Activated CD4-positive, alpha-beta T cell treated with anti-CD3 and anti-CD28 coated beads, Interleukin-2, amount 50 U/mL, for 48 hours (primary cell): ENCODE measurements around the gene MRPS23.
A peak's percentile ranks its signal among the peaks of the same experiment; 100 is the strongest.

Experiments used
- DNase-seq, 2 experiments: peaks; one replicate each; pipeline ENCODE4 v3.0.0-alpha.2; 2020

MRPS23 gene

DNA sequence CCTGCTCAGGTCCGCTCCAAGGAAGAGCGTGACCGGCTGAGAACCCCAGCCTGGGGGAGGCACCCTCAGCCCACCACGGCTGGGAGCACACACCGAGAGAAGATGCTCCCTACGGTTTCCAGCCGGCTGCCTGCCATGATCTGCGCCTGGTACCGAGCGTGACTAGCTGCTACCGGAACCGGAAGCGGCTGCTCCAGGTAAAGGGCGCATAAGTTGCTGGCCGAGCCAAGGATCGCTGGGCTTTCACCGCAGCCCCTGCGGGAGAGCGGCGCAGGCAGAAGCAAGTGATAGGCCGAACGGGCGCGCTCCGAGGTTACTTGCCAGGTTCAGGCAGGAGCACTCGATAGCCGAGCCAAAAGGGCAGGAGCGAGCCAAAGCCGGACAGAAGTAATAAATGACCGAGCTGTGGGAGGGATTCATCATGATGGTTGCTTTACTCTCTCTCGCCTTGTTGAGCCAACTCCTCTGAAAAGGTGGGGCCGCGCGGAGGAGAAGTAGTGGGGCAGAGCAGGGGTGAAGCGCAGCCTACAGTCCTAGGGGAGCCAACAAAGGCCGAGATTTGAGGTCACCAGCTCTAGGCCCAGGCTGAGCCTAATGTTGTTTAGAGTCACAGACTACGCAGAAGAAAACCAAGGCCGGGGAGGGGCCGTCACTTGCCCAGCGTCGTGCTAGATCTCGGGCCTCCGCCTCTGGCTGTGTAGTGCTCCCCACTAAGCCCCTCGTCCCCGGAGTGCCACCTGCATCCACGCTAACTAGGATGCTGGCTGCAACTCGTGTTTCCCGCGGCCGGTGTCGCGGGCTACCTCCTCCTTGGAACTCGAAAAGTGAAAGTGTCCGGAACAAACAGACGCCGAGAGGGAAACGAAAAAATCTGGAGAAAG, at the start of gene MRPS23:
TSS of gene MRPS23 (minus strand) at position 171 of the 881 bp plus-strand sequence. CDS start at position 137, 34 bp downstream.
- peak; percentile 96 to 97 for DNase-seq

DNA sequence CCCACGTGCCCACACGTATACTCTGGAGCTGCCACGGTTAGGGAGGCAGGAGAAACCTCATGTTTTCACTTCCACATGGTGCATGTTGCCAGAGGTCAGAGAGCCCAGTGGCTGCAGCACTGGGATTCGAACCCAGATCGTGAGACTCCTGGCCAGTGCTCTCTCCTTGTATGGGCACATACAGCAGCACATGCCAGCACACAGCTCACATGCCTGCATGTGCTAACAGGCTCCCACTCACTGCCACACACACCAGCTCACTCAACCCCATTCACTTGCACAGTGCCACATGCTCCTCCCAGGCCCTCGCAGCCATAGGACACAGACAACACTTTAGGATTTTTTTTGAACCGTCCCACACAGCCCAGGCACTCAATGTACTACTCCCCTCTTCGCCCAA, 49.5 kb upstream of the MRPS23 start:
- DNase-seq: no peak

DNA sequence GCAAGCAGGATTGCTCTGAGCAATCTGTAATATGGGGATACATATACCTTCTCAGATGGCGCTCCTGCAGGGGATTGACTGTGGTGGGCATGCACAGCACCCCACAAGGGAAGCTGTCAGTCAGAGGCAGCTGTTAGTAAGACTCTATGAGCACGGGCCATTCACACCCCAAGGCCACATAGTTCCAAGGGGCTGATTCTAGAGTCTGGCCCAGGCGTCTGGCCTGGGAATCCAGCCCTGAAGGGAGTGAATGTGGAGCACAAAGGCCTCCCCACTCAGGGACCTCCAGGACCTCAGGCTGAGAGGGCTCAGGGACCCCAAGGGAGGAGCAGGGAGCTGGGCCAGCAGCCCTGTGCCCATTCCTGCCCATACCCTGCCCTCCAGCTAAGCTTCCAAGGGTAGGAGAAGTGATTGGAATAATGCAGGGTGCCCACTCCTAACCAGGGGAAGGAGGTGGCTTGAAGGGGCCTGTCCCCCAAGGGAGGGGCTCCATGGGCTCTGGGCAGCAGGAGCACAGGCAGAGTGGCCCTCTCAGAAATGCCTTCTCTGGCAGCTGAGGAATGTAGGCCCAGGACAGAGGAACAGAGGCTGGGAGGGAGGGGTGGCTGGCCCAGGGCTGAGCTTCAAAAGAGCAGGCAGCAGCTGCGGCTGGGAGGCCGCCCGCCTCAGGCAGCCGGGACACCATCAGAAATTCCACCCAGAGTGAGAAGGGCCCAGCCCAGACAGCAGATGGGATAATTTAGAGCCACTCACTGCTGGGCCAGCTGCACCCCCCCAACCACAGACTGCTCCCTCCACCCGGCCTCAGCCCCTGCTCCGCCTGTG, 48.9 kb upstream of the MRPS23 start:
- DNase-seq: no peak

DNA sequence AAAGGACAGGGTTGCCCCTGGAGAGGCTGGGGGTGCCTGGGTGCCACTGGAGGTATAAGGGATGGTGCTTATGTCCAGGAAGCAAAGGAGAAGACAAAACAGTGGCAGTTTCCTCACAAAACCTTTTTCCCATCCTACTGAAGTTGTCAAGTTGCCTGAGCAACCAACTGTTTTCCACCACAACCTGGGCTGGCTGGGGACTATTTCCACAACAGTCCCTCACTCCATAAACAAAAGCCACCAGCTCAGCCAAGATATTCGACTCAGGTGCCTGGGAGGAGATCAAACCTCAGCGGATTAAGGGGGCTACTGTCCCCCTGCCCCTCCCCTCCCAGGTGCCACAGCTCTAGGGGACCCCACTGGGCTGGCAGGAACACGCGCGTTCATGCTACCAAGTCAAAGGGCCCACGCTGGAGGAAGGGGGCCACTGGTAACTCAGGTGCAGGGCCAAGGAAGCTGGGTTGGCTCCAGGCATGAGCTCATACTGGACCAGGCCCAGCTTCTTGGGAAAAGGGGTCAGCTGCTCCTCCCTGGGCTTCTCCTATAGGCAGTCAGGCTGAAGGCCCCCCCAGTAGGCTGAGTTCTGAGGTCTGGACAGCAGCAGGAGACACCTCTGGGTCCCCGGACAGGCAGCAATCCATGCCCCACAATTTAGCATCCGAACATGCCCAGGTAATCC, 45.7 kb upstream of the MRPS23 start:
- no peak for DNase-seq

DNA sequence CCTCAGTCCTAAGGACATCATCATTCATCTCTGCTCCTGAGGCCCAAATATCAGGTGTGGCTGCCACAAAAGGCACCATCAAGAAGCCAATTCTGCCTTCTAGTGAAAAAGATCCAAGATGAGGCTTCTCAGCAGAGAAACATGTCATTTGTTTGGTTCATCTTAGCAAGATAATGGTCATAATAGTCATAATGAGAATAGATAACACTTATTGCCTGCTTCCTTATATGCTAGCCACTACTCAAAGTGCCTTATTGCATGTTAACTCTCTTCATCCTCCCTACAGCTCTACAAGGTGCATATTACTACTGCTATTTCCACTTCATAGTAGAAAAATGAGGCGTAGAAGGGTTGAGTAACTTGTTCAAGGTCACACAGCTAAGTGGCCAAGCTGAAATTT, 45.0 kb upstream of the MRPS23 start:
- DNase-seq: no peak

DNA sequence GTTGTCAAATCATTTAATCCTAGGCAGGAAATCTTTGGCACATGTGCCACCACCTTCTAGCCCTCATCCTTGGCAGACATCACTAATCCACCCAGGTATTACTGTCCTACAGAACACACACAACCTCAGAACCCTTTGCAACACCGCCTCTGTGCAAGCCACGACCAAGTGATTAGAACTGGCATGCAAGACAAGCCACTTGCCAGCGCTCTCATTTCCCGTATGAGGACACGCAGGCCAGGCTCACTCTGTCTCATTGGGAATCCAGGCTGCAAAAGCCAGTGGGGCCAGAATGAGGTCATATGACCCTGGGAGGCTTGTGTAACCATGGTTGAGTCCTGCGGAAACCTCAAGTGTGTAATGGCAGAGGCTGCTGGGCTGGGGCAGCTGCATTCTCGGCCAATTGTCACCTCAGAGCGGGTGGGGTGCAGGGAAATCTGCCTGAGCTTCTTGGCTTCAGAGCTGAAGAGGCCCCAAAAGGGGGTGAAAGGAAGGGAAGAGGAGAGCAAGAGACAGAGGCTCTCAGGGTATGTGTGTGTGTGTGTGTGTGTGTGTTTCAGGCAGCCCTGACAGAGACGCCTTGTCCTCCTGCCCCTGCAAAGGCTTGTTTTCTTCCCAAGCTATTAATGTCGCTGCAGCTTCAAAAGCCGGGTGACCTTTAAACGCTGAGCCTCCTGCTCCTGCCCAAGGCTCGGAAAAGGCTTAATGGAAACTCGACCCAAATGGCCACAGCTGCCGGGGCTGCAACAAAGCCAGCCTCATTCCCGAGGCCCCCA, 43.2 kb upstream of the MRPS23 start:
- no peak for DNase-seq

DNA sequence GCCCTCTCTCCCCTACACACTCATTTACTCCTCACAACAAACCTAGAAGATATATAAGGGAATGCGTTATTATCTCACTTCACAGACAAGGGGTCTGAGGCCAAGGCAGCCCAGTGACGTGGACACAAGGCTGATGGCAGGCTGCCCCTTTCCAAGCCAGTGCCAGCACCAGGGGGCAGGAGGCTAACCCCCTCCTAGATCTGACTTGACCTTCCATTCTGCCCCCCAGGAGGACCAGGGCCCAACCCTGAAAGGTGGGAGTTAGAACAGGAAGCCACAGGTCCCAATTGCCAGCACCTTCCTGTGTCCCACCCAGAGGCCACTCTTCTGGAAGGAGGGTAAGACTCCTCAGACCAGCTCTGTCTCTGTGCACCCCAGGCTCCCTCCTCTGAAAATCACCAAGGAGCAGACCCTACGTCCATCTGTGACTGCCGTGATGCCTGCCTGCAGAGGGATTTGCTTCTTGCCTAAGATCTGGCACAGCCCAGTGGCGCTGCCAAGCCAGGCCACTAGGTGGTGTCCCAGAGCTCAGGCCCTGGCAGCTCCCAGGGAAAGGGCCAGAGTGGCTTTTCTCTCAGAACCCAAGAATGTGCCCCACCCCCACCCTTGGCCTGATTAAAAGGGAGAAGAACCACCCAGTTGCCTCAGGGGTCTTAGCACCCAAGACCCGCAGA, 42.4 kb upstream of the MRPS23 start:
- peak; percentile 87 to 89 for DNase-seq

DNA sequence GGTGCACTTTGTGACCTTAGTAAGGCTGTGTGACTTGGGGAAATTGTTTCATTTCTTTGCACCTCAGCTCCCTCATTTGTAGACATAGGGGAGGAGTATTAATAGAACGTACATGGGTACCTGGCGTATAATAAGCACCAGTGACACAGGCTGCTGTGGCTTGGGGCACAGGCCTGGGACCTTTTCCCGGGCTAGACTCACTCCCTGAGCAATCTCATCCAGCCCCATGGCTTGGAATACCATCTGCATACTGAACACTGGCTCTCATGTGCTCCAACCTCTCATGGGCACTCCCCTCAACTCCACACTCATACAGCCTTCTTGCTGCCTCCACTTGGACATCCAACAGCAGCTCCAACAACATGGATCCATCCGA, 41.0 kb upstream of the MRPS23 start:
- DNase-seq: no peak

DNA sequence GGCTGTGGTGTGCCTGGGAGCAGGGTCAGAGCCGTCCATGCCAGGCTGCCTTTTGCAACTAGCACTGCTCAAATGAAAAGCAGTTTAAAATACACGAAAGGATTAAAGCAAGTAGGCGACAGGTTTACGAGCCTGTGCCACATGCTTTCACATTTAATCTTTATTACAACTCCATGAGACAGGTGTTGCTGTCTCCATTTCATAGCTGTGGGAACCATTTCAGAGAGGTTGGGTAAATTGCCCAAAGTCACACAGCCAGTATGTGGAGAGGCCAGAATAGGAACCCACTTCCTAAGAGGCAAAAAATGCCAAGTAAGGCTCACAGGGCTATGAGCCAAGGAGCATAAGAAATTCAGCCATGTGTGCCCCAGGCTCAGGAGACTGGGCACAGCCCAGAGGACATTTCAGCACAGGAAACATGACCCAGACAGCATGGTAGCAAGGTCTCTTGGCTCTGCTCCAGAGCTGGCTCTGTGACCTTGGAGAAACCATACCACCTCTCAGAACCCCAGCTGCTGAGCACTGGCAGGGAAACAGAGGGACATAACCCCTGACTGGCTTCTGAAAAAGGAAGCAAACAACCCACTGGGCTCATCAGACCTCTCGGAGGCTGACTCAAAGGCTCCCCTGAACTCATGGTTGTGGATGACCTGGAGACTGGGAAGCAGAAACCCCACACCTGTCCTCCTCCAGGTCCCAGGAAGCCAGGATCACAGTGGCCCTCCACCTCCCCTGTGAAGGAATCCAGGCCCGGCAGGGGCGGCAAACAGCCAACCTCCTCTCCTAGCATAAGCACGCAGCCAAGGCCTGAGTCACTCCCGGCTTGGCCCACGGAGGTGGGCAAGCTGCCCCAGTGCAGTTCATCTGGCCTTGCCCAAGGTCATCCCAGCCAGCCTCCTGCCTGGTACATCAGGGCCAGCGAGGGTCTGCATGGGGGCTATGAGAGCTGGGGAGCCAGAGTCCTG, 40.3 kb upstream of the MRPS23 start:
- no peak for DNase-seq

DNA sequence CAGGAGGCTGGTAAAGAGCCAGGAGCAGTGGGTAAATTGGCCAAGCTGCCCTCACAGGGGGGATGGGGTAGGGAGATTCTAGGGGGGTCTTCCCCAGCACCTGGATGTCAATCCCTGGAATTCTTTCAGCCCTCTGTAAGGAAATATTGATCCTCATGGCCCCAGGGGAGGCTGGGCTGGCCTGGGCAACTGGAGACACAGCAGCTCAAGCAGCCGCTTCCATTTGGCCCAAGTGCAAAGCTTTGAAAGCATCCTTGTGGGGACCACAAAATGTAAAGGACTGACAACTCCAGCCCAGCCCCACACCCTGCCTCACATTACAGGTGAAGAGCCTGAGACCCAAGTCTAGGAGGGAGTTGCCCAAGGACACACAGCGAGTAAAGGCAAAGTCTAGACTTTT, 39.4 kb upstream of the MRPS23 start:
- DNase-seq: no peak

DNA sequence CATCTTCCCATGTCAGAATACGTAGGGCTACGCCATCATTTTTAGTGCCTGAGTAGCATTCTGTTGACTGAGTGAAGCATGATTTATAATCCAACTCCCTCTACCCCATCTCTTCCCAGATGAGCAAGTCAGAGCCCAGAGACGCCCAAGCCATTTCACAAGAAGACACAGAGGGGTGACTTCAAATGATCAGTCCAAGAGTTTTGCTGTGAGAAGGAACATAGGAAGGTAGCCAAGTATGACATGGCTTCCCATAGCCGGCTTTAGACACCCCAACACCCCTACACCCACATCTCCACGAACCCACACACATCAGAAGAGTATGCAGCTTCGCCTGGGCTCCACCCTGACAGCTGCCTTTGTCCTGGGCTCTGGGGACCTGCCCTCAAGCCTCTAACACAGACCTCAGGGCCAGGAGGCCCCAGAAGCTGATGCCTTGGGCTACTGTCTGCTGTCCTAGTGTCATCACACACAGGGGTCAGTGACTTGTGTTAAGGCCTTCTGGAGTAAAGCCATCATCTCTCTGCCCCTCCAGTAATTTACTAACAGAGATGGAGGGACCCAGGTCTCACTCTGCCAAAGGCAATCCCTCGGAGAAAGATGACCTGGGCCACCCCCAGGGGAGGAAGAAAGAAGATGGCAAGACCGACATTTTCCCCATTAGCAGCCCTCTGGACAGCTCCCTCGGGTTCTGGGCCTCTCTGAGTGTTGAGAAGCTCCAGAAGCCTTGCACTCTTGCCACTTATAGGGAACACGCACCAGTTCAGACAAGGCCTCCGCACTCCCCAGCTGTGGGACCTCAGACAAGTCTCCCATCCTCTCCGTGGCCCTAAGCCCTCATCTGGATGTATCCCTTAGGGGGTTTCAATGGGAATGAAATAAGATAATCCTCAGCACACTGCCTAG, 38.7 kb upstream of the MRPS23 start:
- no peak for DNase-seq

DNA sequence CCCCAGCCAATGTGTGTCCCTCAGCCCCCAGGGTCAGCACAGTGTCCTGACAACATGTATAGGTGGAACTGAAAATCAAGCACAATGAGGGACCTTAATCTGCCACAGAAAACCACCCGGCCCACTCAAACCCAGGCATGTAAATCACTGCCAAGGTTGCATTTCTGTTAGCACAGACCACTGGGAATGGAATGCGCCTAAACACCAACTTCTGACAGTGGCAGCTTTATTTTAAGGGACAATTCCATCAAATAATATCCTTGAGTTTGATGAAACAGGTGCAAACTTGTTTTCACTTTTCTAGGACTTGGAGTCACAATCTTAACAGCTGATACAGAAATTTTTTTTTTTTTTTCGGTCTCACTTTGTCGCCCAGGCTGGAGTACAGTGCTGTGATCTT, 37.3 kb upstream of the MRPS23 start:
- DNase-seq: no peak

DNA sequence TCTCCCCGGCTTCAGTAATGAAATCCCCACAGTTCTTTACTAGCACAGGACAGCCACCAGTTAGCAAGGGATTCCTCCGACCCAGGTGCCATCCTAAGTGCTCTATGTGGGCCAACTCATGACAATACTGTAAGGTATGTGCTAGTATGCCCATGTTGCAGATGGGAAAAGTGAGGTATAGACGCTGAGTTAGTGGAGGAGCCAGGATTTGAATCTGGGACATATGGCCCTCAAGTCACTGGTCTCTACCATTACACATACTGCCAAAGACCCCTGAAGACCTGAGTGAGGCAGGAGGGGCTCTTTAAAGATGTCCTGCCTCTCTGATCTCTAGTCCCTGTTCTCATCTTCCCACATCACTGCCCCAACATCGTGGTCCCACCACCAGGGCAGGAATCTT, 36.2 kb upstream of the MRPS23 start:
- no peak for DNase-seq

DNA sequence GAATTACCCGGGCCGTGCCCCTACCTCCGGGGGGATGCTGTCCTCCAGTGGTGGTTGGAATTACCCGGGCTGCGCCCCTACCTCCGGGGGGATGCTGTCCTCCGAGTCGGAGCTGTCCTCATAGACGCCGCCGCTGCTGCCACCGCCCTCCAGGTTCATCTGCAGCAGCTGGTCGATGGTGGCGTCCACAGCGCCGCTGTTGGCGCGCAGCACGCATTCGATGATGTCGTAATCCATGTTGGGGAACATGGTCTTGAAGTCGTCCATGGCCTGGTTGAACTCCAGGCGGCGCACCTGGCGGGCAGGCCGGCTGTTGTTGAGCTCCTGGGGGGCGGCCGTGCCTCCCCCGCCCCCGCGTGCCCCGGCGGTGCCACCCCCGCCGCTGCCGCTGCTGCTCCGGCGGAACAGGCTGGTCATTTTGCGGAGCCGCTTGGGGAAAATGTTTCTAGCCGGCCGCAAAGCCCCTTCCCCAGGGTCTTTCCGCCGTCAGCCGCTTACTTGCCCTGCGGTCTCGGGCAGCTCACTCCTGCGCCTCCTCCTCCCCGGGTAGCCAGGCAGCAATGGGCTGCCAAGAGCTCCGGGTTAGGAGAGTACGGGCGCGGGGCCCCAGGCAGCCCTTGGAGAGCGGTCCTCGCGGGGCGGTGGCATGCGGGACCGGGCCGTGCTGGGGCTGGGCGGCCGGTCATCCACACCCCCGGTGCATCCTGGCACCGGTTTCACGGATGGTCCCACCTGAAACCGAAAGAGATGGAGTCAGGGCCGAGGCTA, 35.5 kb upstream of the MRPS23 start:
- no peak for DNase-seq

DNA sequence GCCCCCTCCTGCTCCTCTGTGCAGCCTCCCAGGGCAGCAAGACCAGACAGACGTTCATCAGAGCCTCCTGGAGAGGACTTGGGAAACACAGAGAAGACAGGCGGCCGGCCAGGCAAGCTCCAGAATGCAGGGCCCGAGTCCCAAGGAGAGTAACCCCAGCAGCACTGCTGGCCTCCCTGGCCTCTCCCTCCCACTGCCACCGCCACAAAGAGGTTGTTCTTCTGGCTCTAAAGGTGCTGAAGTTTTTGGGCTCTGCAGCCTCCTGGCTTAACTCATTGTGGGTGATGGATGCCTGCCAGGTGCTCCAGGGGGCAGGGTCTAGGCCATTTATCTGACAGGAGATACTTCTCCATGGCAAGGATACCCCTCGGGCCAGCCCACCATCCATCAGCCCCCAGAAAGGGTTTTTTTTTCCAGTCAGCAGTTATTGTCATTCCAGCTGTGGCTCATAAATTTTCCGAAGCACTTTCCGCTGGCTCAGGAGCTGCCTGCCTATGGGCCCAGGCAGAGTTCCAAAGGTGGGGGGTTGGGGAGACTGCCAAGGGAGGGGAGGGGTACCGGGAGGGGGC, 32.0 kb upstream of the MRPS23 start:
- no peak for DNase-seq

DNA sequence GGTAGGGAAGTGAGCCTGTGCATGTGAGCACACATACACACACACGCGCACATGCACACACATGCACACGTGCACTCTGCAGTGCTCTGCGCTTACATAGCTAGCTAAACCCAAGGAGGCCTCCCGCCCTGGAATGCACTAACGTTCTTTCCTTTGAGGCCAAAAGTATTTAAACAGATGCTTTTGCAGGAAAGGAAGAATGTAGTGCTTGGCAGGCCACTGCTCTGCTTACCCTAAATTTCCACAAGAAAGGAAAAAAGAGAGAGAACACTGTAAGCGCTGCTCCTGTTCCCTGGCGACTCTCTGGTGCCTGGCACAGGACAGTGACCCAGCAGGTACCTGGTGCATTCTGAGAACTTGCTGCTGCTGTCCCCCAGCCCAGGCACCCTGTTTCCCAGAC, 31.3 kb upstream of the MRPS23 start:
- DNase-seq: no peak

DNA sequence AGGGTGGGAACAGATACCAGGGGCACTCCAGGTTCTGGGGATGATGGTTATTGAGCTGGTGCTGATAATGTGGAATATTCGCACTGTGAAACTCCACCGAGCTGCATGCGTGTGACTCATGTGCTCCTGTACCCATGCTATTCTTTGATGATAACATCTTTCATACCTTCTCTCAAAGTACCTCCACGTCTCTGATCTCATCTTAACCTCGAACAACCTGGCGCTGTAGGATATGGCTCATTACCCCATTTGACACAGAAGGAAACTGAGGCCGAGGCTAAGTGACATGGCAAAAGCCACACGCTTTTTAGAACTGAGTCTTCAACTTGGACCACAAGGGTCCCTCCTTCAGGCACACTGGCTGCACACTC, 30.2 kb upstream of the MRPS23 start:
- DNase-seq: peak; percentile 28 to 54

DNA sequence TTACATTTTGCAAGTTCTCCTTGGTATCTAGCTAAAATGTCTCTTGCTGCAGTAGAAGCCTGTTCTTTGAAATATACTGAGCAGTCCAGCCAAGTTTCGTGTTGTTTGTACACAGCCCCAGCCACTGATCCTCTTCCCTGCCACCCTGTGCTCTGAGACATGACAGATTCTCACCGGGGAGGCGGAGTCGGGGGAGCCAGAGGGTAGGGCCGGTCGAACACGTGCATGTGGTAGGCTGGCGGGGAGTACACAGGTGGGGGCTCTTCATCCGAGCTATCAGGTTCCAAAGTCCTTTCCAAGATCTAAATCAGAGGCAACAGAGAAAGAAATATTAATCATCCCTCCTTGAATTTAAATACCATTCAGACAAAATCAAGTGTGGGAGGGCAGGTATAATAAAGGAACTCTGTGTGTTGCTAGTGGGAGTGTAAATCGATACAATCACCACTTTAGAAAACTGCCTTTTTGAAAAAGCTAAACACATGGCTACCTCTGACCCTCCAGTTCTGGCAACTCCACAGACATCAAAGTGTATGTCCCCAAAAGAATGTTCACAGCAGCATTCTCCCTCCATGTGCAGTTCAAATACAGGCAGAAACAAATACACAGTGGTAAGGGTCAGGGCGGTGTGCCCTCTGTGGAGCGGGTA, 29.7 kb upstream of the MRPS23 start:
- DNase-seq: peak; percentile 25 to 30
